NCI-H1048 (cell line): ENCODE data around the gene DUS2.
"Not testable (repeated sequence)": the region's sequence is repeated elsewhere in the genome, so short reads cannot be mapped to it uniquely, and the experiment has no call there.

Experiments
- DNase-seq: peaks from one replicate; lab custom pipeline; 2025; lab: John Stamatoyannopoulos, UW

DUS2 gene

GRCh38 chr16:68091380-68092261 lies 68.5 kb downstream of the DUS2 start:
- DNase-seq, result no peak

GRCh38 chr16:68092275-68092674 lies 69.2 kb downstream of the DUS2 start:
- not testable (repeated sequence) for DNase-seq

- no peak for DNase-seq
These were observed 70.9 kb downstream of the DUS2 start for GRCh38 chr16:68093816-68094613.

GRCh38 chr16:68094614-68094934 lies 71.5 kb downstream of the DUS2 start:
- no peak for DNase-seq

GRCh38 chr16:68096491-68096890 lies 73.4 kb downstream of the DUS2 start:
- no peak for DNase-seq

GRCh38 chr16:68097088-68097487 lies 74.0 kb downstream of the DUS2 start:
- DNase-seq, result no peak

GRCh38 chr16:68097895-68098294 lies 74.8 kb downstream of the DUS2 start:
- DNase-seq, result no peak

- DNase-seq, result no peak
These were observed 77.4 kb downstream of the DUS2 start for GRCh38 chr16:68100488-68100887.

GRCh38 chr16:68105611-68106010 lies 82.5 kb downstream of the DUS2 start:
- DNase-seq, result no peak

- not testable (repeated sequence) for DNase-seq
These were observed 84.3 kb downstream of the DUS2 start for GRCh38 chr16:68107230-68107928.

GRCh38 chr16:68109156-68109555 lies 86.1 kb downstream of the DUS2 start:
- not testable (repeated sequence) for DNase-seq

GRCh38 chr16:68110611-68111010 lies 87.5 kb downstream of the DUS2 start:
- not testable (repeated sequence) for DNase-seq

GRCh38 chr16:68111379-68111778 lies 88.3 kb downstream of the DUS2 start:
- no peak for DNase-seq

- no peak for DNase-seq
These were observed 90.1 kb downstream of the DUS2 start for GRCh38 chr16:68113059-68113761.

GRCh38 chr16:68113765-68114240 lies 90.7 kb downstream of the DUS2 start:
- DNase-seq, result no peak

- DNase-seq, result not testable (repeated sequence)
These were observed 91.9 kb downstream of the DUS2 start for GRCh38 chr16:68114939-68115338.

- no peak for DNase-seq
These were observed 92.8 kb downstream of the DUS2 start for GRCh38 chr16:68115851-68116250.

- no peak for DNase-seq
These were observed 93.3 kb downstream of the DUS2 start for GRCh38 chr16:68116256-68116867.

- no peak for DNase-seq
These were observed 94.8 kb downstream of the DUS2 start for GRCh38 chr16:68117884-68118283.

GRCh38 chr16:68118954-68119353 lies 95.9 kb downstream of the DUS2 start:
- DNase-seq, result not testable (repeated sequence)

GRCh38 chr16:68120496-68120895 lies 97.4 kb downstream of the DUS2 start:
- not testable (repeated sequence) for DNase-seq
